ENCODE results near the gene CAPRIN1. TPM values are rescaled to one million over a fixed set of nuclear protein-coding genes. Genes with fewer than 3 reads are reported as not detected.

CAPRIN1 gene
- polyA plus RNA-seq, 1 donor (not counting 4 experiments of a cell fraction or from before 2014, with no cell fraction given) = 207 TPM

DNA sequence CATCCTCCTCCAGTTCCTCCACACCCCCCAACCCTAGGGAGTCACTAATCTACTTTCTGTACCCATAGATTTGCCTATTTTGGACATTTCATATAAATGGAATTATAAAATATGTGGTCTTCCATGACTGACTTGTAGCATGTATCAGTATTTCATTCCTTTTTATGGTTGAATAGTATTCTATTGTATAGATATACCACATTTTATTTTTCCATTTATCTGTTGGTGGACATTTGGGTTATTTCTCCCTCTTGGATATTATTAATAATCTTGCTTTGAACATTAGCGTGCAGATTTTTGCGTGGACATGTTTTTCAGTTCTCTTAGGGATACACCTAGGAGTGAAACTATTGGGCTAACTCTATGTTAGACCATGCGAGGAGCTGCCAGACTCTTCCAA is 77.3 kb downstream of the CAPRIN1 start:
- Histone ChIP-seq H3K4me3 (ENCODE audit: control insufficient read depth in 2 of 3, extremely low read depth in 1 of 3, insufficient read depth in 2 of 3, low read depth in 1 of 3, low read length in 3 of 3) (no peak overlapping the region), H3K4me2 (ENCODE audit: control insufficient read depth, extremely low read depth, insufficient read depth, low read depth, low read length) (no peak overlapping the region), H3K9me3 (ENCODE audit: control insufficient read depth, low read depth, low read length) (no peaks in the 10 kb centered on the region), H4K20me1 (ENCODE audit: control insufficient read depth, extremely low read depth, insufficient read depth, low read length) (no peaks in the 10 kb centered on the region), H3K27me3 (ENCODE audit: control insufficient read depth, extremely low read depth, insufficient read depth, low read length) (no peaks in the 10 kb centered on the region), H3K9ac (ENCODE audit: control insufficient read depth, extremely low read depth, insufficient read depth, low read length) (no peak overlapping the region), H3K9me1 (ENCODE audit: control insufficient read depth, extremely low read depth, insufficient read depth, low read length) (no peaks in the 10 kb centered on the region), H3K79me2 (ENCODE audit: control insufficient read depth, insufficient read depth, low read length) (no peaks in the 10 kb centered on the region), H3K36me3 (ENCODE audit: control insufficient read depth in 2 of 2, extremely low read depth in 1 of 2, insufficient read depth in 2 of 2, low read length in 2 of 2) (peaks cover 27 to 42% of the 10 kb centered on the region in 2 experiments), H2AFZ (ENCODE audit: control insufficient read depth, low read length) (no peak overlapping the region), H3K4me1 (ENCODE audit: control insufficient read depth, extremely low read depth, insufficient read depth, low read length) (no peaks in the 10 kb centered on the region), H3K27ac (ENCODE audit: control insufficient read depth, insufficient read depth, low read length) (no peak overlapping the region)
- FAIRE-seq (no peak), DNase-seq (ENCODE audit: low read depth, low spot score) (no peak)
- dilution Hi-C loops (cut with MboI; ENCODE audit: extremely low pct_ligation_motif_present, low sequenced_read_pairs) = no loop called here
- TF ChIP-seq EZH2 (IDR thresholded peaks at IDR 0.05; ENCODE audit: low read length) = no peak
- TF ChIP-seq, protein P1, sequence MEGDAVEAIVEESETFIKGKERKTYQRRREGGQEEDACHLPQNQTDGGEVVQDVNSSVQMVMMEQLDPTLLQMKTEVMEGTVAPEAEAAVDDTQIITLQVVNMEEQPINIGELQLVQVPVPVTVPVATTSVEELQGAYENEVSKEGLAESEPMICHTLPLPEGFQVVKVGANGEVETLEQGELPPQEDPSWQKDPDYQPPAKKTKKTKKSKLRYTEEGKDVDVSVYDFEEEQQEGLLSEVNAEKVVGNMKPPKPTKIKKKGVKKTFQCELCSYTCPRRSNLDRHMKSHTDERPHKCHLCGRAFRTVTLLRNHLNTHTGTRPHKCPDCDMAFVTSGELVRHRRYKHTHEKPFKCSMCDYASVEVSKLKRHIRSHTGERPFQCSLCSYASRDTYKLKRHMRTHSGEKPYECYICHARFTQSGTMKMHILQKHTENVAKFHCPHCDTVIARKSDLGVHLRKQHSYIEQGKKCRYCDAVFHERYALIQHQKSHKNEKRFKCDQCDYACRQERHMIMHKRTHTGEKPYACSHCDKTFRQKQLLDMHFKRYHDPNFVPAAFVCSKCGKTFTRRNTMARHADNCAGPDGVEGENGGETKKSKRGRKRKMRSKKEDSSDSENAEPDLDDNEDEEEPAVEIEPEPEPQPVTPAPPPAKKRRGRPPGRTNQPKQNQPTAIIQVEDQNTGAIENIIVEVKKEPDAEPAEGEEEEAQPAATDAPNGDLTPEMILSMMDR (optimal IDR thresholded peaks at IDR 0.05 in 1 of 3, IDR thresholded peaks at IDR 0.05 in 1 of 3, conservative IDR thresholded peaks at IDR 0.05 in 1 of 3; ENCODE audit: extremely low read depth in 1 of 3, insufficient read depth in 2 of 3, low read length in 3 of 3) = no peak

DNA sequence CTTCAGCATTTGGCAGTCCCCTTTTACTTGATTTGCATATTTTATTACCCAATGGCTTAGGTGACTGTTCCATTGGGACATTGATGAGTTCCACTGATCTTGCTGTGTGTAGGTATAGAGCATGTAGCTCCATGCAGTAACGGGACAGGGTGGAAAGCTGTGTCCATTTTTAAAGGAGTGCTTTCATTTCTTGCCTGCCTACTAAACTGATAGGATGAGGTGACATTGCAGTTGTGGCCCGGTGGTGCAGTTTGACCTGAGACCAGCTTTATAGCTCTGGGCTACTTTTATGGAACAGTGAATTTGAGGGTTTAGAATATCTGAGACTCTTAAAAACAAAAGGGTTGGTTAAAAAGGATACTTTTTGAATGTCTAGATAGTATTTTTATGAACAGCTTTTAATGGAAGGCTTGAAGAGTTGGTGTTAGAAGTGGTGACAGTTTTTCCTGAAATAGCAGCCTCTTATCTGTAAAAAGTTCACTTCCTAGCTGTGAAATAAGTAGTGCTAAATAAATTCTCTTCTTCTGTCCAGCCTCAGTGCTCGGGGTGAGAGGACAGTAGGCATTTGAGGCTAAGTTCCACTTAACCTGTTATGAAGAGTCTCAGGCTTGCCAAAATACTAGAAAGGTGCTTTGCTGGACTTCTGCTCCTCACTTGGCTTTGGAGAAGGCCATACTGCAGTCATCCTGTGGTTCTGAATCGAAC is 80.9 kb downstream of the CAPRIN1 start:
- H3K9me1 ChIP-seq (ENCODE audit: control insufficient read depth, extremely low read depth, insufficient read depth, low read length) = no peaks in the 10 kb centered on the region
- H3K79me2 ChIP-seq (ENCODE audit: control insufficient read depth, insufficient read depth, low read length) = no peaks in the 10 kb centered on the region
- H4K20me1 ChIP-seq (ENCODE audit: control insufficient read depth, extremely low read depth, insufficient read depth, low read length) = no peaks in the 10 kb centered on the region
- H3K4me2 ChIP-seq (ENCODE audit: control insufficient read depth, extremely low read depth, insufficient read depth, low read depth, low read length) = no peak overlapping the region
- no peaks in the 10 kb centered on the region for H3K27me3 ChIP-seq (ENCODE audit: control insufficient read depth, extremely low read depth, insufficient read depth, low read length)
- H3K4me1 ChIP-seq (ENCODE audit: control insufficient read depth, extremely low read depth, insufficient read depth, low read length) = no peaks in the 10 kb centered on the region
- no peak overlapping the region for H3K9ac ChIP-seq (ENCODE audit: control insufficient read depth, extremely low read depth, insufficient read depth, low read length)
- FAIRE-seq (no peak), DNase-seq (ENCODE audit: low read depth, low spot score) (no peak)
- TF ChIP-seq, protein P1 (optimal IDR thresholded peaks at IDR 0.05 in 1 of 3, IDR thresholded peaks at IDR 0.05 in 1 of 3, conservative IDR thresholded peaks at IDR 0.05 in 1 of 3; ENCODE audit: extremely low read depth in 1 of 3, insufficient read depth in 2 of 3, low read length in 3 of 3) = no peak
- TF ChIP-seq EZH2 (IDR thresholded peaks at IDR 0.05; ENCODE audit: low read length) = no peak
- H3K36me3 ChIP-seq (ENCODE audit: control insufficient read depth in 2 of 2, extremely low read depth in 1 of 2, insufficient read depth in 2 of 2, low read length in 2 of 2) = peaks cover 42 to 60% of the 10 kb centered on the region in 2 experiments
- H3K9me3 ChIP-seq (ENCODE audit: control insufficient read depth, low read depth, low read length) = no peaks in the 10 kb centered on the region
- no peak overlapping the region for H2AFZ ChIP-seq (ENCODE audit: control insufficient read depth, low read length)
- no peak overlapping the region for H3K4me3 ChIP-seq (ENCODE audit: control insufficient read depth in 2 of 3, extremely low read depth in 1 of 3, insufficient read depth in 2 of 3, low read depth in 1 of 3, low read length in 3 of 3)
- dilution Hi-C loops (cut with MboI; ENCODE audit: extremely low pct_ligation_motif_present, low sequenced_read_pairs) = no loop called here
- no peak overlapping the region for H3K27ac ChIP-seq (ENCODE audit: control insufficient read depth, insufficient read depth, low read length)
